GM18907 (cell line): ENCODE measurements around the gene NR5A1.

Source experiments
- ATAC-seq: cut with Tn5 transposase; IDR thresholded peaks from one replicate; pipeline ENCODE4 v1.9.1; 2021; ENCODE audit warnings: mild to moderate bottlenecking, moderate library complexity; ENCODE audit not compliant: unreplicated experiment

The NR5A1 gene

GRCh38 chr9:124500028-124500795 is 7.0 kb downstream of the NR5A1 start:
- no peak for ATAC-seq

- ATAC-seq, result no peak
Observed at GRCh38 chr9:124499216-124499615, 8.0 kb downstream of the NR5A1 start.

GRCh38 chr9:124498499-124499146 is 8.6 kb downstream of the NR5A1 start:
- no peak for ATAC-seq

GRCh38 chr9:124498040-124498439 is 9.2 kb downstream of the NR5A1 start:
- ATAC-seq, result no peak

GRCh38 chr9:124497441-124497840 is 9.8 kb downstream of the NR5A1 start:
- ATAC-seq, result no peak

- no peak for ATAC-seq
Observed at GRCh38 chr9:124496463-124496862, 10.7 kb downstream of the NR5A1 start.

GRCh38 chr9:124496075-124496449 is 11.1 kb downstream of the NR5A1 start:
- ATAC-seq, result no peak

DNA sequence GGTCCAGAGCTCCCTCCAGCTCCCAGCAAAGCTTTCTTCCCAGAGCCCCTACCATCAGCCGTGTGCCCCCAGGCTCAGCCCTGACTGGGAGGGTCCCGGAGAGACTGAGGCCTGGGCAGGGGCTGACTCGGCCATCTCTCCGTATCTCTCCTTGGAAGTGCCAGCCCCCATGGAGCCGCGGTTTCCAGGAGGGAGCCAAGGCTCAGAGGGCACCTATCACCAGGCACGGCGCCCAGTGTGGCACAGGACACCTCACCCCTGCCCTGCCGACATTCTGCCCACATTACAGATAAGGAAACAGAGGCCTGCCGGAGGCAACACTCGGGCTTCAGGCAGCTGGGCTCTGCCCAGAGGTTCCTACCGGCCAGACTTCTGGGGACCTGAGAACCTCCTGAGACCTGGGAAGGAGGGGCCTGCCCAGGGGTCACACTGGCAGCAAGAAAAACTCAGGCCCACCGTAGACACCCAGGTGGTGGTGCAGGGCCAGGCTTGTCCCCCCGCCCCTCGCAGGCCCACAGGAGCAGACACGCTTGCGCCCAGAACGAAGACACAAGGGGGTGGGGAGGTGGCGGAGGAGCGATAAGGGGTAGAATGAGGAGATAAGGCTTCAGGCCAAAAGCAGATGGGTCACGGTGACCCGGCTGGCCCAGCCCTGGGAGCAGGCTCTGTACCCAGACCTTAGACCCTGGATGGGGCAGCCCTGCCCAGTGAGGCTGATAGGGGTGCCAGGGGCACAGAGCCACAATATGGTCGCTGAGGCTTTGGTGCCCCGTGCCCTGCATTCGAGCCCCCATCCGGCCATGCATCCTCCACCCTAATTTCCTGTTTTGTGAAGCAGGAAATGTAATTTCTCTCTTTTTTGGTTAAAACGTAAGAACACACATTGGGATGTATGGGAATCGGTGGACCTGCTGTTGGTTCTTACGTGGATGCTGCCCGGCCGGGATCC is 11.8 kb downstream of the NR5A1 start:
- no peak for ATAC-seq

- ATAC-seq, result no peak
Observed at GRCh38 chr9:124493794-124494479, 13.3 kb downstream of the NR5A1 start.

DNA sequence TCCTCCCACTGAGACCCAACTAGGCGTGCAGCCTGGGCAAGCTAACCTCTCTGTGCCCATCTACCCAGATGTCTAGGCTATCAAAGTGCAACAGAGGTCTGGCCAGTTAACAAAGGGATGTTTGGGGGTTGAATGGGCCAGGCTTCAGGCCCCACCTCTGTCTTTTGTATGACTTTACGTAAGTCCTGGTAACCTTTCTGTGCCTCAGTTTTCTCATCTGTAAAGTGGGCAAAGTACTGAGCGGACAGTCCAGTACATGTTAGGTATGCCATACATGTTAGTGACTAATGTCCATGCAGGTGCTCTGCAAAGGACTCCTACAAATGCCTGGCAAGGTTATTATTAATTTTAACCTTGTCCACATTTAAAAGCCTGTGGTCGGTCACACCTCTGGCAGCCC is 14.0 kb downstream of the NR5A1 start:
- no peak for ATAC-seq

DNA sequence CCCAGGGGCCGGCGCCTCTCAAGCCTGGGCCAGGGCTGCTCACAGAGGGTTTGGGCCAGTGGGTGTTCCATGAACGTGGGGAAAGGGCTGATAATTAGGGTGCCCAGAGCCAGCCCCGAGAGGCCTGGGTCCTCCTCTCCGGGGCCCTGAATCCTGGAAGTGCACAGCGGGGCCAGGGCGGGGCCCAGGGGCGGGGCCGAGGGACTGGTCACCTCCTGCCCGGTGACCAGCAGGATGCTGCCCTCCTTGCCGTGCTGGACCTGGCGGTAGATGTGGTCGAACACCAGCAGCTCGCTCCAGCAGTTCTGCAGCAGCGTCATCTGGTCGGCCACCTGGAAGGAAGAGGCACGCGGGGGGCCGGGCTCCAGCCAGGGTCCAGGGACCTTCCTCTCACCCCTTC is 14.4 kb downstream of the NR5A1 start:
- ATAC-seq, result no peak

- no peak for ATAC-seq
Observed at GRCh38 chr9:124491049-124491975, 15.9 kb downstream of the NR5A1 start.

GRCh38 chr9:124490004-124490403 is 17.2 kb downstream of the NR5A1 start:
- ATAC-seq, result no peak

DNA sequence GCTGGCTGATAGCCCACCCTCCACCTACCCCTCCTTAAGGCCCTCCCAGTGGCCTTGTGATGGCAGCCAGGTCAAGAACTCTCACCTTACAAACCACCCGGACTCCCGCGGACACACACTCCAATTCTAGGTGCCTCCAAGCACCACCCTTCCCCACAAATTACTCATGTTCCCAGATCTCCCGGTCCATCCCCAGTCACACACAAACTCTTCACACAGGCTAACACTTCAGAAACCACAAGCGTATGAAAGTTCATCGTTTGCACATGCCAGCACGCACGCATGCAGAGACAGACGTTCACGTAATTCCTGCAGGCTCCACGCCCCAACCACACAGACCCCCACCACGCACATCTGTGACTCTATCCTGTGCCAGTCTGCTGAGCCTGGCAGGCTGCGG is 18.0 kb downstream of the NR5A1 start:
- ATAC-seq, result no peak

GRCh38 chr9:124488641-124489210 is 18.5 kb downstream of the NR5A1 start:
- ATAC-seq, result no peak

DNA sequence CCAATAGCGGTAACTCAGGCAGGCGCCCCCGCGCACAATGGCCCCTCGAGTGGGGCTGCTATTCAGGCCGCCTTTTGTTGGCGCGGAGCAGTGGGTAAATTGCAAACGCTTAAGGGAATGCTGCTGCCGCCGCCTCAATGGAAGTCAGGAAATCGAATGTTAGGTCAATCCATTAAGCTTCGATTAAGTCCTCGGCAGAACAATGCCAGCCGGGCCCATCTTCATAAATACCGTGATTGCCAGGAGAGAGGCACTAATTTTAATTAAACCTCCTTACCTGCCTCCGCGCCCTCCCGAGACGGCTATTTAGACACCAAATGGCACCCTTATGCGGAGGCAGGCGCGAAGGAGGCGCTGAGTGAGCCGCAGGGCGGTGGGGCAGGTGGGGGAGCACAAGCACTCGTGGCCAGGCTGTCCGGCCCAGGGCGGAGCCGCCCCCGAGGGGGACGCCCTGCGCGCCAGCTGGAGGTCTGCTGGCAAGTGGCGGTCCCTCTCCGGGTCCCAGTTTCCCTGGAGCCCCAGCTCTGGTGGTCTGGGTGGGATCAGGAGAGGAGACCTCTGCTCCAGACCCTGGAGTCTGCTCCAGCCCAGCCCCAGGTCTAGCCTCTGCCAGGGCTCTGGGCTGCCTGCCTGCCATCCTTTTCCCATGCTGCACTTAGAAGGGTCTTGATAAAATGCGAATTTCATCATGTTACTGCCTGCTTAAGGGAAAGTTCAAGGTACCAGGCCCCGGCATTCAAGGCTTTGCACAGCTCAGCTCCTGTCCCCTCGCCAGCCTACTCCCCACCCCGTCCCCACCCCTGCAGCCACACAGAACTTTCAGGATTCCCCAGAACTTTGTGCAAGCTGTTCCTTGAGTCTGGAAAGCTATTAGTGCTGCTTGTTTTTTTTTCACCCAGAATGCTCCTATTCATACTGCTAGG is 19.7 kb downstream of the NR5A1 start:
- no peak for ATAC-seq

GRCh38 chr9:124486778-124487259 is 20.4 kb downstream of the NR5A1 start:
- ATAC-seq, result no peak

GRCh38 chr9:124485936-124486335 is 21.3 kb downstream of the NR5A1 start:
- no peak for ATAC-seq
